ENCODE measurements around the gene EYA3. TPM values are rescaled to one million over a fixed set of nuclear protein-coding genes. Genes with fewer than 3 reads are reported as not detected.

EYA3 gene
- total RNA-seq, 1 donor: 26.3 TPM

GRCh38 chr1:27973771-27974416, 114.5 kb downstream of the EYA3 start:
- H3K4me3 ChIP-seq (ENCODE audit: low read depth, low read length): no peak overlapping the region
- TF ChIP-seq CTCF (IDR thresholded peaks at IDR 0.05; ENCODE audit: insufficient read depth, low read depth, low read length): no peak
- no peak for DNase-seq (ENCODE audit: low read depth)

- TF ChIP-seq CTCF (IDR thresholded peaks at IDR 0.05; ENCODE audit: insufficient read depth, low read depth, low read length): no peak
- H3K4me3 ChIP-seq (ENCODE audit: low read depth, low read length): no peak overlapping the region
- no peak for DNase-seq (ENCODE audit: low read depth)
These were observed 116.3 kb downstream of the EYA3 start for GRCh38 chr1:27972141-27972540.

GRCh38 chr1:27971674-27972073, 116.7 kb downstream of the EYA3 start:
- DNase-seq (ENCODE audit: low read depth): peak; percentile 19
- H3K4me3 ChIP-seq (ENCODE audit: low read depth, low read length): no peak overlapping the region
- no peak for TF ChIP-seq CTCF (IDR thresholded peaks at IDR 0.05; ENCODE audit: insufficient read depth, low read depth, low read length)

GRCh38 chr1:27970401-27970800, 118.0 kb downstream of the EYA3 start:
- DNase-seq (ENCODE audit: low read depth): peak; percentile 74
- TF ChIP-seq CTCF (IDR thresholded peaks at IDR 0.05; ENCODE audit: insufficient read depth, low read depth, low read length): no peak
- H3K4me3 ChIP-seq (ENCODE audit: low read depth, low read length): no peak overlapping the region

- no peak for TF ChIP-seq CTCF (IDR thresholded peaks at IDR 0.05; ENCODE audit: insufficient read depth, low read depth, low read length)
- no peak overlapping the region for H3K4me3 ChIP-seq (ENCODE audit: low read depth, low read length)
- DNase-seq (ENCODE audit: low read depth): peak; percentile 89
These were observed 119.7 kb downstream of the EYA3 start for GRCh38 chr1:27968692-27969091.

GRCh38 chr1:27967884-27968466, 120.4 kb downstream of the EYA3 start:
- TF ChIP-seq CTCF (IDR thresholded peaks at IDR 0.05; ENCODE audit: insufficient read depth, low read depth, low read length): no peak
- no peak for DNase-seq (ENCODE audit: low read depth)
- H3K4me3 ChIP-seq (ENCODE audit: low read depth, low read length): no peak overlapping the region
